ENCODE data around the gene SLC24A4. TPM values are rescaled to one million over a fixed set of nuclear protein-coding genes. Genes with fewer than 3 reads are reported as not detected.

SLC24A4 gene
- total RNA-seq, 4 donors from 2014 or later = 0.75 to 1.9 (median 1.4) TPM

- TF ChIP-seq, protein P1, sequence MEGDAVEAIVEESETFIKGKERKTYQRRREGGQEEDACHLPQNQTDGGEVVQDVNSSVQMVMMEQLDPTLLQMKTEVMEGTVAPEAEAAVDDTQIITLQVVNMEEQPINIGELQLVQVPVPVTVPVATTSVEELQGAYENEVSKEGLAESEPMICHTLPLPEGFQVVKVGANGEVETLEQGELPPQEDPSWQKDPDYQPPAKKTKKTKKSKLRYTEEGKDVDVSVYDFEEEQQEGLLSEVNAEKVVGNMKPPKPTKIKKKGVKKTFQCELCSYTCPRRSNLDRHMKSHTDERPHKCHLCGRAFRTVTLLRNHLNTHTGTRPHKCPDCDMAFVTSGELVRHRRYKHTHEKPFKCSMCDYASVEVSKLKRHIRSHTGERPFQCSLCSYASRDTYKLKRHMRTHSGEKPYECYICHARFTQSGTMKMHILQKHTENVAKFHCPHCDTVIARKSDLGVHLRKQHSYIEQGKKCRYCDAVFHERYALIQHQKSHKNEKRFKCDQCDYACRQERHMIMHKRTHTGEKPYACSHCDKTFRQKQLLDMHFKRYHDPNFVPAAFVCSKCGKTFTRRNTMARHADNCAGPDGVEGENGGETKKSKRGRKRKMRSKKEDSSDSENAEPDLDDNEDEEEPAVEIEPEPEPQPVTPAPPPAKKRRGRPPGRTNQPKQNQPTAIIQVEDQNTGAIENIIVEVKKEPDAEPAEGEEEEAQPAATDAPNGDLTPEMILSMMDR (IDR thresholded peaks at IDR 0.05; ENCODE audit: low read depth) = no peak
Observed at GRCh38 chr14:92451245-92451644, 128.3 kb downstream of the SLC24A4 start.

DNA sequence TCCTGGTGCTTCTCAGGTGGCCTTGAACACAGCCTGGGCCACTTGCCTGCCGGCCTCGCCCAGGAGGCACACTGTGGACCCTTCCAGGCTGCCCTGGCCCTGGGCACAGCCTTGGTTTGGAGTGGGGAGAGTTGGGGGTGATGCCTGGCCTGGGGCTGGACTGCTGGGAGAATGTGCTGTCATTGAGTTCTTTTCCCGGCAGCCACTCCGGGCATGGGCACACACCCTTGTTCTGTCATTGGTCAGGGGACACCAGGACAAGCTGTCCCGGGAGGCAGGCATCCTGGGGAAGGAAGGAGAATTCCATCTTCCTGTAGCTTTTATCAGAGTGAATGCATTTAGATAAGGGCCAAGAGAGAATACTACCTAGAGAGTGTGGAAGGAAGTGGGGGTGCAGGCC lies 128.8 kb downstream of the SLC24A4 start:
- TF ChIP-seq, protein P1 (IDR thresholded peaks at IDR 0.05; ENCODE audit: low read depth) = no peak

GRCh38 chr14:92452471-92452870 lies 129.5 kb downstream of the SLC24A4 start:
- TF ChIP-seq, protein P1 (IDR thresholded peaks at IDR 0.05; ENCODE audit: low read depth) = no peak

DNA sequence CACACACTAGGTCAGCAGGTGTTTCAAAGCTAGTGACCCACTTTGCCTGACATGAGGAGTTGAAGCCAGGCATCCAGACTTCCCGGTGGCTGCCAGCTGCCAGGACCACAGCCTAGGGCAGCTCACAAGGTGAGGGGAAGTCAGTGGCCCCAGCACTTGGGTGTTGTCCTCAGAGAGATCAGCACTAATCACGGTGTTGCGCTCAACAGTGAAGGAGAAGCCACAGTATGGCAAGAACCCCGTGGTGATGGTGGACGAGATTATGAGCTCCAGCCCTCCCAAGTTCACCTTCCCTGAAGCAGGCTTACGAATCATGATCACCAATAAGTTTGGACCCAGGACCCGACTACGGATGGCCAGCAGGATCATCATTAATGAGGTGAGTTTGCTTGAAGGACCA lies 130.7 kb downstream of the SLC24A4 start:
- TF ChIP-seq, protein P1 (IDR thresholded peaks at IDR 0.05; ENCODE audit: low read depth) = no peak

- TF ChIP-seq, protein P1 (IDR thresholded peaks at IDR 0.05; ENCODE audit: low read depth) = no peak
Observed at GRCh38 chr14:92455231-92455630, 132.3 kb downstream of the SLC24A4 start.

- TF ChIP-seq, protein P1 (IDR thresholded peaks at IDR 0.05; ENCODE audit: low read depth) = no peak
Observed at GRCh38 chr14:92456215-92457015, 133.4 kb downstream of the SLC24A4 start.

DNA sequence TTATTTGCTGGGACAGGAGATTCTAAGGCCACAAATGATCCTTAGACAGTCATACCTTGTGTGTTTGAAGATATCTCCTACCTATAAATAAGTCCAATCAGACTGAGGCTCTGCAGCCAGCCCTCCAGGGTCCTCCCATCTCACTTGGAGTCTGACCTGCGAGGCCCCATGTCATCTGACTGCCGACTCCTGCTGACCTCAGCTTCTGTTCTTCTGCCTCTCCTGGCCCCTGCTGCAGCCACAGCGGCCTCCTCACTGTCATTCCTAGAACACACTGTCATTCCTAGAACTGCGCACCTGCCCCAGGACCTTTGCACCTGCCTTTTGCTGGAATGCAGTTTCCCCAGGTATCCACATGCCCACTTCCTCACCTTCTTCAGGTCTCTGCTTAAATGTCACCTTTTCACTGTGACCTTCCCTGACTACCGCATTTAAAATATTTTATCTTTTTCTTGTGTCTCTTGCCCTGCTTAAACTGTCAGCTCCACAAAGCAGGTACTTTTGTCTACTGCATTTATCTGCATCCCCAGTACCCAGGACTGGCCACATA lies 134.1 kb downstream of the SLC24A4 start:
- TF ChIP-seq, protein P1 (IDR thresholded peaks at IDR 0.05; ENCODE audit: low read depth) = no peak
